Measurements from ENCODE around the gene CTDNEP1.
A peak's percentile ranks its signal among the peaks of the same experiment; 100 is the strongest.

The CTDNEP1 gene

GRCh38 chr17:7260151-7260550 lies 8.6 kb upstream of the CTDNEP1 start:
- Histone ChIP-seq H3K4me3 (no peak overlapping the region), H3K27ac (no peak overlapping the region)
- TF ChIP-seq CTCF (IDR thresholded peaks at IDR 0.05) = no peak
- no peak for DNase-seq (ENCODE audit: low spot score)

GRCh38 chr17:7259555-7259889 lies 8.0 kb upstream of the CTDNEP1 start:
- no peak overlapping the region for H3K4me3 ChIP-seq
- no peak overlapping the region for H3K27ac ChIP-seq
- TF ChIP-seq CTCF (IDR thresholded peaks at IDR 0.05) = no peak
- no peak for DNase-seq (ENCODE audit: low spot score)

- no peak overlapping the region for H3K27ac ChIP-seq
- DNase-seq (ENCODE audit: low spot score) = no peak
- H3K4me3 ChIP-seq = no peak overlapping the region
- TF ChIP-seq CTCF (IDR thresholded peaks at IDR 0.05) = no peak
Observed at GRCh38 chr17:7258731-7259554, 7.4 kb upstream of the CTDNEP1 start.

GRCh38 chr17:7256766-7257456 lies 5.4 kb upstream of the CTDNEP1 start:
- TF ChIP-seq CTCF (IDR thresholded peaks at IDR 0.05) = no peak
- Histone ChIP-seq H3K27ac (no peak overlapping the region), H3K4me3 (no peak overlapping the region)
- no peak for DNase-seq (ENCODE audit: low spot score)

- H3K27ac ChIP-seq = no peak overlapping the region
- no peak for DNase-seq (ENCODE audit: low spot score)
- no peak for TF ChIP-seq CTCF (IDR thresholded peaks at IDR 0.05)
- H3K4me3 ChIP-seq = no peak overlapping the region
Observed at GRCh38 chr17:7254511-7254910, 3.0 kb upstream of the CTDNEP1 start.

- no peak for DNase-seq (ENCODE audit: low spot score)
- no peak for TF ChIP-seq CTCF (IDR thresholded peaks at IDR 0.05)
Observed at GRCh38 chr17:7253082-7253481, 1.5 kb upstream of the CTDNEP1 start.

More at GRCh38 chr17:7253082-7253481, 1.5 kb upstream of the CTDNEP1 start:
- H3K27ac ChIP-seq = peak overlapping the region; percentile 99
- H3K4me3 ChIP-seq = peak overlapping the region; percentile 95

All from coronary artery (tissue), 2 donors.